ENCODE measurements around the gene WDR19.

Gene WDR19

GRCh38 chr4:39304651-39305050 lies 122.3 kb downstream of the WDR19 start:
- no peak overlapping the region for H3K4me3 ChIP-seq (replicated peaks in 1 of 2; ENCODE audit: low read depth in 2 of 2, low read length in 2 of 2)
- DNase-seq (ENCODE audit: low read depth in 2 of 2), result peak; percentile 17 to 32

GRCh38 chr4:39305912-39306677 lies 123.8 kb downstream of the WDR19 start:
- TF ChIP-seq CTCF (IDR thresholded peaks at IDR 0.05; ENCODE audit: low read depth, low read length), result no peak
- DNase-seq (ENCODE audit: low read depth in 2 of 2), result peak; percentile 6 to 22
- H3K4me3 ChIP-seq (replicated peaks in 1 of 2; ENCODE audit: low read depth in 2 of 2, low read length in 2 of 2), result no peak overlapping the region

More at GRCh38 chr4:39304651-39305050, 122.3 kb downstream of the WDR19 start:
- TF ChIP-seq CTCF (IDR thresholded peaks at IDR 0.05; ENCODE audit: low read depth, low read length), result no peak

GRCh38 chr4:39308611-39309010 lies 126.3 kb downstream of the WDR19 start:
- TF ChIP-seq CTCF (IDR thresholded peaks at IDR 0.05; ENCODE audit: low read depth, low read length), result no peak
- no peak overlapping the region for H3K4me3 ChIP-seq (replicated peaks in 1 of 2; ENCODE audit: low read depth in 2 of 2, low read length in 2 of 2)
- DNase-seq (ENCODE audit: low read depth in 2 of 2), result peak; percentile 8 to 14

GRCh38 chr4:39312816-39313215 lies 130.5 kb downstream of the WDR19 start:
- TF ChIP-seq CTCF (IDR thresholded peaks at IDR 0.05; ENCODE audit: low read depth, low read length), result no peak
- no peak overlapping the region for H3K4me3 ChIP-seq (replicated peaks in 1 of 2; ENCODE audit: low read depth in 2 of 2, low read length in 2 of 2)
- peak in 1 of 2 donors; percentile 34 for DNase-seq (ENCODE audit: low read depth in 2 of 2)

- H3K4me3 ChIP-seq (replicated peaks in 1 of 2; ENCODE audit: low read depth in 2 of 2, low read length in 2 of 2), result no peak overlapping the region
- TF ChIP-seq CTCF (IDR thresholded peaks at IDR 0.05; ENCODE audit: low read depth, low read length), result no peak
- peak; percentile 82 to 94 for DNase-seq (ENCODE audit: low read depth in 2 of 2)
Observed at GRCh38 chr4:39319676-39320075, 137.3 kb downstream of the WDR19 start.

GRCh38 chr4:39320381-39321115 lies 138.2 kb downstream of the WDR19 start:
- no peak overlapping the region for H3K4me3 ChIP-seq (replicated peaks in 1 of 2; ENCODE audit: low read depth in 2 of 2, low read length in 2 of 2)
- DNase-seq (ENCODE audit: low read depth in 2 of 2), result peak; percentile 38 to 48
- no peak for TF ChIP-seq CTCF (IDR thresholded peaks at IDR 0.05; ENCODE audit: low read depth, low read length)

Data from cardiac fibroblast (primary cell).